ENCODE results near the gene CASP2.
"Not testable (repeated sequence)": the region's sequence is repeated elsewhere in the genome, so short reads cannot be mapped to it uniquely, and the experiment has no call there.

The CASP2 gene

DNA sequence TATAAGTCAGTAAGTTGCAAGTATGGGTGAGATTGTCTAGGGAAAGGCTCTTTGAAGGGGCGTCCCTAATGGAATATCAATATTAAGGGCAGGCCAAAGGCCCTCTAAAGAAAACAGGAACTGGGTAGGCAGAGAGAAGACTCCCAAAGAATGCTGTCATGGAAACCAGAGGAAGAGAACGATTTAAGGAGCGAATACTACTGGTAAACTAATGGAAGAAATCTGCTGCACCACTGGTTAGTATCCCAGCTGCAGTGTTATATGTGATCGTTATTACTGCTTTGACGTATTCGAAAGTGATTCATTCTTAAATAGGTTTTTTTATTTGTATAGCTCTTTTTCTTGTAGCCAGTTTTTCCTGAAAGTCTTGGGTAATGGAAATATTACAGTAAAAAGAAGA lies 1.3 kb downstream of the CASP2 start:
- H3K9me3 ChIP-seq (ENCODE audit: insufficient read depth, low read length) = no peaks in the 10 kb centered on the region
- H3K27ac ChIP-seq (ENCODE audit: low read depth, low read length) = peak overlapping the region; percentile 59; the same call in 1 of the 2 replicates
- no peaks in the 10 kb centered on the region for H3F3A ChIP-seq (ENCODE audit: insufficient read depth)
- H3K4me2 ChIP-seq (ENCODE audit: low read depth, low read length, poor library complexity, severe bottlenecking) = peak overlapping the region; percentile 93
- H3K9ac ChIP-seq (ENCODE audit: low read length) = peak overlapping the region; percentile 93
- H3K36me3 ChIP-seq (ENCODE audit: low read length) = peaks cover 14% of the 10 kb centered on the region; the same call in 1 of the 2 replicates
- H3K9me2 ChIP-seq (replicated peaks; ENCODE audit: insufficient read depth, low read length) = no peaks in the 10 kb centered on the region
- H3K79me2 ChIP-seq (ENCODE audit: insufficient read depth, low read length) = peaks cover 36% of the 10 kb centered on the region
- H3K4me3 ChIP-seq (ENCODE audit: insufficient read depth, low read length, poor library complexity, severe bottlenecking) = peak overlapping the region; percentile 98
- no peaks in the 10 kb centered on the region for H3K27me3 ChIP-seq (ENCODE audit: low read length)
- TF ChIP-seq, protein P1, sequence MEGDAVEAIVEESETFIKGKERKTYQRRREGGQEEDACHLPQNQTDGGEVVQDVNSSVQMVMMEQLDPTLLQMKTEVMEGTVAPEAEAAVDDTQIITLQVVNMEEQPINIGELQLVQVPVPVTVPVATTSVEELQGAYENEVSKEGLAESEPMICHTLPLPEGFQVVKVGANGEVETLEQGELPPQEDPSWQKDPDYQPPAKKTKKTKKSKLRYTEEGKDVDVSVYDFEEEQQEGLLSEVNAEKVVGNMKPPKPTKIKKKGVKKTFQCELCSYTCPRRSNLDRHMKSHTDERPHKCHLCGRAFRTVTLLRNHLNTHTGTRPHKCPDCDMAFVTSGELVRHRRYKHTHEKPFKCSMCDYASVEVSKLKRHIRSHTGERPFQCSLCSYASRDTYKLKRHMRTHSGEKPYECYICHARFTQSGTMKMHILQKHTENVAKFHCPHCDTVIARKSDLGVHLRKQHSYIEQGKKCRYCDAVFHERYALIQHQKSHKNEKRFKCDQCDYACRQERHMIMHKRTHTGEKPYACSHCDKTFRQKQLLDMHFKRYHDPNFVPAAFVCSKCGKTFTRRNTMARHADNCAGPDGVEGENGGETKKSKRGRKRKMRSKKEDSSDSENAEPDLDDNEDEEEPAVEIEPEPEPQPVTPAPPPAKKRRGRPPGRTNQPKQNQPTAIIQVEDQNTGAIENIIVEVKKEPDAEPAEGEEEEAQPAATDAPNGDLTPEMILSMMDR (IDR thresholded peaks at IDR 0.05; ENCODE audit: insufficient read depth, low read length, poor library complexity, severe bottlenecking) = no peak
- TF ChIP-seq EZH2phosphoT487 (conservative IDR thresholded peaks at IDR 0.05; ENCODE audit: low read length) = no peak
- no peak overlapping the region for H2AFZ ChIP-seq (ENCODE audit: low read depth, low read length, severe bottlenecking)
- H4K20me1 ChIP-seq (ENCODE audit: low read depth, low read length) = no peaks in the 10 kb centered on the region

GRCh38 chr7:143289888-143290287 lies 1.7 kb downstream of the CASP2 start:
- not testable (repeated sequence) for H3F3A ChIP-seq (ENCODE audit: insufficient read depth); H4K20me1 ChIP-seq (ENCODE audit: low read depth, low read length); H3K27ac ChIP-seq (ENCODE audit: low read depth, low read length); H3K9me3 ChIP-seq (ENCODE audit: insufficient read depth, low read length); H3K9me2 ChIP-seq (replicated peaks; ENCODE audit: insufficient read depth, low read length); H2AFZ ChIP-seq (ENCODE audit: low read depth, low read length, severe bottlenecking); H3K27me3 ChIP-seq (ENCODE audit: low read length)
- H3K79me2 ChIP-seq (ENCODE audit: insufficient read depth, low read length) = peaks cover 36% of the 10 kb centered on the region
- peaks cover 18% of the 10 kb centered on the region; the same call in 1 of the 2 replicates for H3K36me3 ChIP-seq (ENCODE audit: low read length)
- H3K4me2 ChIP-seq (ENCODE audit: low read depth, low read length, poor library complexity, severe bottlenecking) = peak overlapping the region; percentile 93
- H3K4me3 ChIP-seq (ENCODE audit: insufficient read depth, low read length, poor library complexity, severe bottlenecking) = peak overlapping the region; percentile 98
- peak overlapping the region; percentile 93 for H3K9ac ChIP-seq (ENCODE audit: low read length)

DNA sequence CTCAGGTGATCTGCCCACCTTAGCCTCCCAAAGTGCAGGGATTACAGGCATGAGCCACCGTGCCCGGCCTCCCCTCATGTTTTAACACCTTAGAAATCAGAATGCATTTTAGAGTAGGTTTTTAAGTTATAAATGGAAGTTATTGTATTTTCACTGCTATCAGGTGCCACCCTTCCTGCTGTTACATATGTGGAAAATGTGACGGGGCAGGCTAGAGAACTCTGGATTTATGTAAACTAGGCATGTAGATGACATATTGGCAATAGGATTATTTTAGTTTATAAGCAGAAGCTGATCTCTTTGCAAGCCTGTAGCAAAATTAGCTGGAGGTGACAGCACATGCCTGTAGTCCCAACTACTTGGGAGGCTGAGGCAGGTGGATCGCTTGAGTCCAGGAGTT lies 2.1 kb downstream of the CASP2 start:
- H3K4me2 ChIP-seq (ENCODE audit: low read depth, low read length, poor library complexity, severe bottlenecking) = peak overlapping the region; percentile 93
- H3K36me3 ChIP-seq (ENCODE audit: low read length) = peaks cover 20% of the 10 kb centered on the region; the same call in 1 of the 2 replicates
- no peaks in the 10 kb centered on the region for H3K27me3 ChIP-seq (ENCODE audit: low read length)
- H3K9me2 ChIP-seq (replicated peaks; ENCODE audit: insufficient read depth, low read length) = no peaks in the 10 kb centered on the region
- H4K20me1 ChIP-seq (ENCODE audit: low read depth, low read length) = no peaks in the 10 kb centered on the region
- TF ChIP-seq, protein P1 (IDR thresholded peaks at IDR 0.05; ENCODE audit: insufficient read depth, low read length, poor library complexity, severe bottlenecking) = no peak
- TF ChIP-seq EZH2phosphoT487 (conservative IDR thresholded peaks at IDR 0.05; ENCODE audit: low read length) = no peak
- no peaks in the 10 kb centered on the region for H3K9me3 ChIP-seq (ENCODE audit: insufficient read depth, low read length)
- H3K9ac ChIP-seq (ENCODE audit: low read length) = no peak overlapping the region
- H3F3A ChIP-seq (ENCODE audit: insufficient read depth) = no peaks in the 10 kb centered on the region
- no peak overlapping the region for H3K27ac ChIP-seq (ENCODE audit: low read depth, low read length)
- no peak overlapping the region for H2AFZ ChIP-seq (ENCODE audit: low read depth, low read length, severe bottlenecking)
- no peak overlapping the region for H3K4me3 ChIP-seq (ENCODE audit: insufficient read depth, low read length, poor library complexity, severe bottlenecking)
- H3K79me2 ChIP-seq (ENCODE audit: insufficient read depth, low read length) = peaks cover 36% of the 10 kb centered on the region

GRCh38 chr7:143292876-143293275 lies 4.7 kb downstream of the CASP2 start:
- Histone ChIP-seq H2AFZ (ENCODE audit: low read depth, low read length, severe bottlenecking) (no peak overlapping the region), H3K9me3 (ENCODE audit: insufficient read depth, low read length) (no peaks in the 10 kb centered on the region), H3K4me3 (ENCODE audit: insufficient read depth, low read length, poor library complexity, severe bottlenecking) (no peak overlapping the region), H3K79me2 (ENCODE audit: insufficient read depth, low read length) (peaks cover 47% of the 10 kb centered on the region), H3K27ac (ENCODE audit: low read depth, low read length) (no peak overlapping the region), H4K20me1 (ENCODE audit: low read depth, low read length) (no peaks in the 10 kb centered on the region), H3K27me3 (ENCODE audit: low read length) (no peaks in the 10 kb centered on the region), H3K4me2 (ENCODE audit: low read depth, low read length, poor library complexity, severe bottlenecking) (no peak overlapping the region), H3F3A (ENCODE audit: insufficient read depth) (no peaks in the 10 kb centered on the region), H3K9ac (ENCODE audit: low read length) (no peak overlapping the region), H3K36me3 (ENCODE audit: low read length) (peaks cover 38% of the 10 kb centered on the region), H3K9me2 (replicated peaks; ENCODE audit: insufficient read depth, low read length) (no peaks in the 10 kb centered on the region)
- TF ChIP-seq, protein P1 (IDR thresholded peaks at IDR 0.05; ENCODE audit: insufficient read depth, low read length, poor library complexity, severe bottlenecking) = no peak
- no peak for TF ChIP-seq EZH2phosphoT487 (conservative IDR thresholded peaks at IDR 0.05; ENCODE audit: low read length)

Measured in SU-DHL-6 (cell line).